Endometrial microvascular endothelial cells (primary cell): ENCODE data around the gene CACNA1E. TPM values are rescaled to one million over a fixed set of nuclear protein-coding genes. Genes with fewer than 3 reads are reported as not detected.

Experiments
- in situ Hi-C: cut with HindIII; loops from 2 replicates; pipeline ENCODE4 v1.10.0; 2017; ENCODE audit warnings: low sequenced_read_pairs, low pct_unique_long_range_greater_than_20kb; ENCODE audit errors: inconsistent ontology term
- total RNA-seq: library from RNA; depleted of rRNA; stranded (reverse); fragments of >200 nt; gene quantifications from one replicate; pipeline ENCODE4 v1.2.3, GENCODE V29; 2015; ENCODE audit errors: inconsistent ontology term

CACNA1E gene
- total RNA-seq, 1 donor from 2014 or later: not detected

- in situ Hi-C loops: no loop called here
Measured at GRCh38 chr1:181607524-181607923, 124.2 kb downstream of the CACNA1E start.

DNA sequence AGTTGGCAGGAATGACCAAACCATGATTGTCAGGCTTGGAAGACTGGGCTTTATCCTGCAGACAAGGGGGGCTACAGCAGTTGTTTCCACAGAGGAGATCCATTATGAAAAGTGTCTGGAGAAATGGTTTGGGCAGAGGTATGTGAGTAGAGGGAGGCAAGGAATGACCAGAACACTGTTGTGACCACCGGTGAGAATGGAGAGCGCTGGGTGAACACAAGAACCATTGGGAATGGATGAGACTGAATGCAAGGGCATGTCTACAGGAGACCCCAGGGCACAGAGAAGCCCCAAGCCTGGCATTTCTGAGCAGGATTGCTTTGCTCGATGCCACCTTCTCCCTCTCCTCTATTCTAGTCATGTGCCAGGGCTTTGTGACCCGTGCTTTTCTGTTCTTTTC, 125.1 kb downstream of the CACNA1E start:
- in situ Hi-C loops: no loop called here

GRCh38 chr1:181608948-181609347, 125.6 kb downstream of the CACNA1E start:
- in situ Hi-C loops: no loop called here

DNA sequence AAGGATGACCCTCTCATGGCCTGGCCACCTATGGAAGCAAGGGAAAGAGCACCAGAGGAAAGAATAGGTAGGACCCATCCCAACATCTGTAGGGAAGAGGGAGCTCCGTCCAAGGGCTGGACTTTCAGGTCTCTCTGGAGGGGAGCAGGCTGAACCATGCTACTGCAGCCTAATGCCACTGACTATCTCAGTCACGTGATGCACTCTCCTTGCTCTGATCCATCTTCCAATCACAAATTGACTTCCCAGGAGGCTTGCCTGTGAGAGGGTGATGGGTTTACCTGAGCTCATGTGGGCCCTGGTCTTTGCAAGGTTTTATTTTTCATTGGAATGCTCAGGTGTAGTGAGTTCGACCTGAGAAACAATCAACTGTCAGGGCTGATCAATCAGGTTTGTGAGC, 128.8 kb downstream of the CACNA1E start:
- in situ Hi-C loops: no loop called here

DNA sequence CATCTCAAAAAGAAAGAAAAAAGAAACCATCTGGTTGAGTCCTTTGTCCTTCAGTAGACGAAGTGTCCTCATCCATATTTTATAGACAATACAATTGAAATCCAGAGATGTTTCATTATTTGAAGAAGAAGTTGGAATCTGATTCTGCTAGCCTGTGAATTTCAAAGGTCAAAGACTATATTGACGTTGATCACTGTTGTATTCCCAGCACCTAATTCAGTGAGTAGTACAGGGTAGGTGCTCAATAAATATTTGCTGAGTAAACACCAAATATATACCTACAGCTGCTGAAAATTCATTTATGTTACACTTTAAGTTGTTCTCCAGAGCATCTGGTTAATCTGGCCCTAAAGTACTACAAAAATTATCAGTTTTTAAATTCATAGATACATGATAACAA, 135.2 kb downstream of the CACNA1E start:
- in situ Hi-C loops: no loop called here

GRCh38 chr1:181620183-181620582, 136.9 kb downstream of the CACNA1E start:
- in situ Hi-C loops: no loop called here

GRCh38 chr1:181623850-181624249, 140.5 kb downstream of the CACNA1E start:
- in situ Hi-C loops: no loop called here

DNA sequence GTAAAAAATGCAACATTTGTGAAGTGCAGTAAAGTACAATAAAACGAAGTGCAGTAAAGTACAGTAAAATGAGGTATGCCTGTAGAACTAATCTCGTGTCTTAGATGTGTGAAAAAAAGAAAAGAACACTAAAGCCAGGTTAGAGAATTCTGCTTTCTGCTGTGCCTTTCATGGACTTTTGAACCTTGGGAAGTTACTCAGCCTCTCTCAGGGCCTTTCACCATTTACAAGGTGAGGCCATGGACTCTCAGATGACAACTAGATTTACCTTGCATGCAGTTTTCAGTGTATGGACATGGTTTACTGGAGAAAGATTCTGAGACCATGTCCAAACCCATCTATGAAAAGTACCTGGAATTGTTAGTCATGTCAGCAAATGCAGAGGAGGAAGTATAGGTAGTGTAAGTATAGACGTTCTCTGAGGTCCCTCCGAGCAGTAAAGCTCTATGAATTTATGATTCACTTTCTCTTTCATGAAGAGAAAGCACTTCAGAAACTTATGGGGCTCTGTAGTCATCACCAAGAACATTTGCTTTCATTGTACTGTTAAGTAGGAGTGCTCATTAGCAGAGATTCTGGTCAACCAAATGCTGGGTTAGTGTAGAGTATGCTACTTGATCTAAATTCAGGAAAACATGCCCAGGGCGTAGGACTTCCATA, 143.1 kb downstream of the CACNA1E start:
- in situ Hi-C loops: no loop called here

GRCh38 chr1:181630398-181630797, 147.1 kb downstream of the CACNA1E start:
- in situ Hi-C loops: no loop called here

GRCh38 chr1:181630838-181631237, 147.5 kb downstream of the CACNA1E start:
- in situ Hi-C loops: no loop called here

- in situ Hi-C loops: no loop called here
Measured at GRCh38 chr1:181632492-181632891, 149.2 kb downstream of the CACNA1E start.

- in situ Hi-C loops: no loop called here
Measured at GRCh38 chr1:181632960-181633359, 149.6 kb downstream of the CACNA1E start.

DNA sequence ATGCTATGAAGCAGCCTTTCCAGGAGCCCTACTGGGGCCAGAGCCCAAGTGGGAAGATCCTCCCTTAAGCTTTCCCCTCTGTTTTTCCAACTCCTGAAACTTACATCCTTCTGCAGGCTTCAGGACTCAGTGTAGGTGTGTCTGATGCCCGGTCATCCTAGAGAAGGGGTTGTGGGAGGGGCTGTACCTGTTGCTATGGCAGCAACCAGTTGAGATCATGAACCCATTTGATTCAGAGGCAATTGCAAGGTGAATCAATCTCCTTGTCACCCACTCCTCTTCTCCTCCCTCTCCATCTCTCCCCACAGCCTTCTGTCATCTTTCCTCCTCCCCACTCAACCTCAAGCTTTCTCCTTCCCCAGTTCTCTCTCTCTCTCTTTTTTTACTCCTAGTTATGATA, 151.8 kb downstream of the CACNA1E start:
- in situ Hi-C loops: no loop called here

DNA sequence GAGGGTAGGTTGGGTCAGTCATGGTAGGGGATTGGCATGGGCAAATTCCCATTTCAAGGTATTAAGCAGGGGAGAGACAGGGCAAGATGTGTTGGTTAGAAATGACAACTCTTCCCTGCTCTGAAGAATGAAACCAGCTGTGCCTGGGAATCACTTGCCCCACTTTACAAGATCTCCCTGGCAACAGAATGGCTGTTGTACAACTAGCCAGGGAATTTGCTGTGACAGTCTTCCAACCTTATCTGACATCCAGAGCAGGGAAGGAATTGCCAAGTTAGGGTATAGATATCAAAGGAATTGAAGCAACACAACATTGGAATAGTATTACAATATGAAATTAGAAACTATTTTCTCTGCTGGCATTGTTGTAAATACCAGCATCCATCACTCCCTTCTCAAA, 154.7 kb downstream of the CACNA1E start:
- in situ Hi-C loops: no loop called here

GRCh38 chr1:181640956-181641355, 157.6 kb downstream of the CACNA1E start:
- in situ Hi-C loops: no loop called here

- in situ Hi-C loops: no loop called here
Measured at GRCh38 chr1:181643631-181644030, 160.3 kb downstream of the CACNA1E start.

GRCh38 chr1:181645171-181645570, 161.9 kb downstream of the CACNA1E start:
- in situ Hi-C loops: no loop called here

GRCh38 chr1:181646710-181647109, 163.4 kb downstream of the CACNA1E start:
- in situ Hi-C loops: no loop called here

- in situ Hi-C loops: no loop called here
Measured at GRCh38 chr1:181647314-181648035, 164.2 kb downstream of the CACNA1E start.

- in situ Hi-C loops: no loop called here
Measured at GRCh38 chr1:181651276-181651675, 168.0 kb downstream of the CACNA1E start.

GRCh38 chr1:181655756-181656155, 172.4 kb downstream of the CACNA1E start:
- in situ Hi-C loops: no loop called here
